OCI-LY3 (cell line): ENCODE data around the gene CLTCL1.
A peak's percentile ranks its signal among the peaks of the same experiment; 100 is the strongest.

ENCODE experiments used
- H2AFZ ChIP-seq: fragments of 200-600, 300-600 bp; shearing (Covaris generic); 2 replicates; pipeline ENCODE4 v1.6.0; 2014; ENCODE audit warnings: antibody characterized with exemption, low read depth, low read length
- H3K27ac ChIP-seq: fragments of 200-600, 300-600 bp; sonication (generic); 2 replicates; pipeline ENCODE4 v1.5.1; 2014; ENCODE audit warnings: mild to moderate bottlenecking, low read length, moderate library complexity, mixed read lengths
- H3K27me3 ChIP-seq: fragments of 200-600, 300-600 bp; sonication (generic); 2 replicates; pipeline ENCODE4 v1.6.1; 2014; ENCODE audit warnings: low read depth, low read length, mixed read lengths
- H3K36me3 ChIP-seq: fragments of 200-600, 300-600 bp; sonication (generic); replicated peaks from 2 replicates; pipeline ENCODE3; 2014; ENCODE audit warnings: low read depth, low read length, mixed read lengths
- H3K4me1 ChIP-seq: fragments of 300-600, 200-600 bp; sonication (generic); 2 replicates; pipeline ENCODE4 v1.6.1; 2014; ENCODE audit warnings: low read length, mixed read lengths
- H3K4me2 ChIP-seq: fragments of 200-600, 300-600 bp; sonication (generic); 2 replicates; pipeline ENCODE4 v1.6.1; 2014; ENCODE audit warnings: low read length, mixed read lengths
- H3K4me3 ChIP-seq: fragments of 300-600, 200-600 bp; sonication (generic); 2 replicates; pipeline ENCODE4 v1.5.1; 2014; ENCODE audit warnings: antibody characterized with exemption, mild to moderate bottlenecking, low read length, moderate library complexity
- H3K79me2 ChIP-seq: fragments of 300-600, 200-600 bp; shearing (Covaris generic); 2 replicates; pipeline ENCODE4 v1.6.1; 2014; ENCODE audit warnings: mild to moderate bottlenecking, low read length, mixed read lengths
- H3K9ac ChIP-seq: fragments of 300-600, 200-600 bp; shearing (Covaris generic); 2 replicates; pipeline ENCODE4 v1.6.0; 2014; ENCODE audit warnings: mild to moderate bottlenecking, low read length, moderate library complexity
- H3K9me3 ChIP-seq: fragments of 200-600, 300-600 bp; shearing (Covaris generic); 2 replicates; pipeline ENCODE4 v1.6.1; 2014; ENCODE audit warnings: low read length, mixed read lengths; ENCODE audit not compliant: insufficient read depth
- H4K20me1 ChIP-seq: fragments of 200-600, 300-600 bp; sonication (generic); 2 replicates; pipeline ENCODE4 v1.6.1; 2016; ENCODE audit warnings: low read length, mixed read lengths; ENCODE audit not compliant: insufficient read depth
- CTCF ChIP-seq: fragments of 200-600, 300-600 bp; sonication (generic); IDR thresholded peaks from 2 replicates; pipeline ENCODE4 v1.5.1; 2014; ENCODE audit warnings: antibody characterized with exemption, low read length, low read depth
- EZH2phosphoT487 ChIP-seq: fragments of 200-600 bp; shearing (Covaris generic); IDR thresholded peaks from 2 replicates; pipeline ENCODE4 v1.6.1; 2018; ENCODE audit warnings: antibody characterized with exemption, mixed run types, low read depth

The CLTCL1 gene

GRCh38 chr22:19169947-19170318, 121.6 kb downstream of the CLTCL1 start:
- H3K4me1 ChIP-seq: peaks cover 34% of the 10 kb centered on the region
- H3K9ac ChIP-seq: no peak overlapping the region

GRCh38 chr22:19169002-19169946, 122.2 kb downstream of the CLTCL1 start:
- Histone ChIP-seq H3K36me3 (peaks cover 3% of the 10 kb centered on the region), H3K4me2 (no peak overlapping the region), H3K4me1 (peaks cover 27% of the 10 kb centered on the region), H3K9me3 (no peaks in the 10 kb centered on the region), H3K9ac (no peak overlapping the region), H2AFZ (no peak overlapping the region), H3K79me2 (peaks cover 39% of the 10 kb centered on the region), H3K27ac (no peak overlapping the region), H3K27me3 (no peaks in the 10 kb centered on the region), H4K20me1 (peaks cover 6% of the 10 kb centered on the region; the same call in 1 of the 2 replicates), H3K4me3 (no peak overlapping the region)
- no peak for TF ChIP-seq CTCF
- no peak for TF ChIP-seq EZH2phosphoT487

More at GRCh38 chr22:19169947-19170318, 121.6 kb downstream of the CLTCL1 start:
- no peak overlapping the region for H3K27ac ChIP-seq
- TF ChIP-seq EZH2phosphoT487 (no peak), CTCF (no peak)
- H3K4me3 ChIP-seq: no peak overlapping the region
- peaks cover 3% of the 10 kb centered on the region for H3K36me3 ChIP-seq
- no peaks in the 10 kb centered on the region for H3K27me3 ChIP-seq
- H3K79me2 ChIP-seq: peaks cover 45% of the 10 kb centered on the region
- H3K4me2 ChIP-seq: 0 out of 2 replicates have a peak overlapping the region, but pooled peaks have one; percentile 100
- no peaks in the 10 kb centered on the region for H3K9me3 ChIP-seq
- H4K20me1 ChIP-seq: peaks cover 10% of the 10 kb centered on the region; the same call in 1 of the 2 replicates
- no peak overlapping the region for H2AFZ ChIP-seq

GRCh38 chr22:19168088-19168890, 123.2 kb downstream of the CLTCL1 start:
- Histone ChIP-seq H3K9ac (no peak overlapping the region), H3K36me3 (no peaks in the 10 kb centered on the region), H3K9me3 (no peaks in the 10 kb centered on the region), H3K4me1 (peaks cover 17% of the 10 kb centered on the region), H2AFZ (no peak overlapping the region), H3K27me3 (no peaks in the 10 kb centered on the region), H3K79me2 (peaks cover 29% of the 10 kb centered on the region), H3K4me2 (no peak overlapping the region), H4K20me1 (no peaks in the 10 kb centered on the region; the same call in 1 of the 2 replicates), H3K4me3 (no peak overlapping the region), H3K27ac (no peak overlapping the region)
- TF ChIP-seq EZH2phosphoT487: no peak
- no peak for TF ChIP-seq CTCF
